ENCODE measurements around the gene CDKN2B.

Gene CDKN2B

DNA sequence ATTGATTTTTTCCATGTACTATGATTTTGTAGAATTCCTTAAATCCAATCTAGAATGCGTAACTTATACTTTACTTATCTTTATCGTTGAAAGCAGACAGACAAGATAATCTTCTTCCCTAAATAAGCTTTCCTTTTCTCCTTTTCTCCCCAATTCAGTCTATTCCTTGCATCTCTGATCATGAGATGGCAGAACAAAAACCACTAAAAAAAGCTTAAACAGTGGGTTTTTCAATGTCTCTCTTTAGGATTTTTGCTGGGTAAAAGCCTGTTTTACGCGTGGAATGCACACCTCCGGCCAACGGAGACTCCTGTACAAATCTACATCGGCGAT lies 755 bp downstream of the CDKN2B start:
- no peaks in the 10 kb centered on the region for H3K9me2 ChIP-seq (replicated peaks; ENCODE audit: insufficient read depth, low read length)
- no peaks in the 10 kb centered on the region for H3F3A ChIP-seq (ENCODE audit: insufficient read depth, low read length)
- H3K79me2 ChIP-seq (ENCODE audit: low read length) = no peaks in the 10 kb centered on the region
- H3K4me2 ChIP-seq (ENCODE audit: low read depth, low read length) = no peak overlapping the region
- no peaks in the 10 kb centered on the region for H3K4me1 ChIP-seq (ENCODE audit: low read length)
- no peak overlapping the region for H3K9ac ChIP-seq (ENCODE audit: low read length)
- no peaks in the 10 kb centered on the region for H3K36me3 ChIP-seq (replicated peaks; ENCODE audit: insufficient read depth, low read length)
- no peak overlapping the region for H3K27ac ChIP-seq (ENCODE audit: low read length)
- TF ChIP-seq EZH2 (optimal IDR thresholded peaks at IDR 0.05; ENCODE audit: low read depth, low read length) = no peak
- no peak for TF ChIP-seq EZH2phosphoT487 (IDR thresholded peaks at IDR 0.05; ENCODE audit: low read length)
- TF ChIP-seq, protein P1, sequence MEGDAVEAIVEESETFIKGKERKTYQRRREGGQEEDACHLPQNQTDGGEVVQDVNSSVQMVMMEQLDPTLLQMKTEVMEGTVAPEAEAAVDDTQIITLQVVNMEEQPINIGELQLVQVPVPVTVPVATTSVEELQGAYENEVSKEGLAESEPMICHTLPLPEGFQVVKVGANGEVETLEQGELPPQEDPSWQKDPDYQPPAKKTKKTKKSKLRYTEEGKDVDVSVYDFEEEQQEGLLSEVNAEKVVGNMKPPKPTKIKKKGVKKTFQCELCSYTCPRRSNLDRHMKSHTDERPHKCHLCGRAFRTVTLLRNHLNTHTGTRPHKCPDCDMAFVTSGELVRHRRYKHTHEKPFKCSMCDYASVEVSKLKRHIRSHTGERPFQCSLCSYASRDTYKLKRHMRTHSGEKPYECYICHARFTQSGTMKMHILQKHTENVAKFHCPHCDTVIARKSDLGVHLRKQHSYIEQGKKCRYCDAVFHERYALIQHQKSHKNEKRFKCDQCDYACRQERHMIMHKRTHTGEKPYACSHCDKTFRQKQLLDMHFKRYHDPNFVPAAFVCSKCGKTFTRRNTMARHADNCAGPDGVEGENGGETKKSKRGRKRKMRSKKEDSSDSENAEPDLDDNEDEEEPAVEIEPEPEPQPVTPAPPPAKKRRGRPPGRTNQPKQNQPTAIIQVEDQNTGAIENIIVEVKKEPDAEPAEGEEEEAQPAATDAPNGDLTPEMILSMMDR (IDR thresholded peaks at IDR 0.05; ENCODE audit: low read length) = no peak
- no peaks in the 10 kb centered on the region for H3K27me3 ChIP-seq (replicated peaks; ENCODE audit: insufficient read depth, low read length)
- no peak for DNase-seq
- no peak overlapping the region for H2AFZ ChIP-seq (ENCODE audit: low read length)
- H4K20me1 ChIP-seq (ENCODE audit: insufficient read depth, low read length) = no peaks in the 10 kb centered on the region
- H3K4me3 ChIP-seq (ENCODE audit: low read length) = no peak overlapping the region
- no peaks in the 10 kb centered on the region for H3K9me3 ChIP-seq (replicated peaks; ENCODE audit: insufficient read depth, low read length)

DNA sequence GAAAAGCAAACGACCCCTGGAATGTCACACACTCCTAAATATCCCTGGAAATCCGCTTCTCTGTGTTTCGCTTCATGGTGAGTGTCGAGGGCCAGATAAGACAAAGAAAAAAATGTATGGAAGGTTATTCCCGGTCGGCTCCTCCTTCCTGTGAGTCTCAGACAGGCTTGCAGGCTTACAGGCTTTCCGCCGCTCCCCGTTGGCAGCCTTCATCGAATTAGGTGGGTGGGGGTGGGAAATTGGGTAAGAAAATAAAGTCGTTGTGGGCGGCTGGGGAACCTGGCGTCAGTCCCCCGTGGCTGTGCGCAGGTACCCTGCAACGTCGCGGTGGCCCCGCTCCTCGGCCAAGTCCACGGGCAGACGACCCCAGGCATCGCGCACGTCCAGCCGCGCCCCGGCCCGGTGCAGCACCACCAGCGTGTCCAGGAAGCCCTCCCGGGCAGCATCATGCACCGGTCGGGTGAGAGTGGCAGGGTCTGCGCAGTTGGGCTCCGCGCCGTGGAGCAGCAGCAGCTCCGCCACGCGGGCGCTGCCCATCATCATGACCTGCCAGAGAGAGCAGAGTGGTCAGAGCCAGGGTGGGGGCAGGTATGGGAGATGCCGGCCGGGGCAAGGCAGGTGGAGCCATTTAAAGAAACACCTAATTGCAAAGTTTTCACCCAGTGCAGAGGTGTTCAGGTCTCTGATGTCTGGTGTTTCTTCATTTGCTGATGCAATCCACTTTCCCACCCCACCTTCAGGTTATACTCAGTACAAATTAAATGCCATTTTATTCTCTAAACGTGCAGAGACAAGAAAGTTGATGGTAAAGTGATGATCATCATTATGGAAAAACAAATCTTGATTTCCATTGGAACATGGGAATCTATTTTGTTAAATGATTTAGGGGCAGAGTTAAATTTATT lies 3.2 kb downstream of the CDKN2B start:
- Histone ChIP-seq H3K36me3 (replicated peaks; ENCODE audit: insufficient read depth, low read length) (no peaks in the 10 kb centered on the region), H3F3A (ENCODE audit: insufficient read depth, low read length) (no peaks in the 10 kb centered on the region), H3K27me3 (replicated peaks; ENCODE audit: insufficient read depth, low read length) (no peaks in the 10 kb centered on the region), H4K20me1 (ENCODE audit: insufficient read depth, low read length) (no peaks in the 10 kb centered on the region), H3K4me3 (ENCODE audit: low read length) (no peak overlapping the region), H3K79me2 (ENCODE audit: low read length) (no peaks in the 10 kb centered on the region), H3K9me2 (replicated peaks; ENCODE audit: insufficient read depth, low read length) (no peaks in the 10 kb centered on the region), H3K9me3 (replicated peaks; ENCODE audit: insufficient read depth, low read length) (no peaks in the 10 kb centered on the region), H3K9ac (ENCODE audit: low read length) (no peak overlapping the region), H3K4me1 (ENCODE audit: low read length) (no peaks in the 10 kb centered on the region), H3K27ac (ENCODE audit: low read length) (no peak overlapping the region), H2AFZ (ENCODE audit: low read length) (no peak overlapping the region), H3K4me2 (ENCODE audit: low read depth, low read length) (no peak overlapping the region)
- TF ChIP-seq EZH2 (optimal IDR thresholded peaks at IDR 0.05; ENCODE audit: low read depth, low read length) (no peak), EZH2phosphoT487 (IDR thresholded peaks at IDR 0.05; ENCODE audit: low read length) (no peak)
- TF ChIP-seq, protein P1 (IDR thresholded peaks at IDR 0.05; ENCODE audit: low read length) = no peak
- DNase-seq = no peak

DNA sequence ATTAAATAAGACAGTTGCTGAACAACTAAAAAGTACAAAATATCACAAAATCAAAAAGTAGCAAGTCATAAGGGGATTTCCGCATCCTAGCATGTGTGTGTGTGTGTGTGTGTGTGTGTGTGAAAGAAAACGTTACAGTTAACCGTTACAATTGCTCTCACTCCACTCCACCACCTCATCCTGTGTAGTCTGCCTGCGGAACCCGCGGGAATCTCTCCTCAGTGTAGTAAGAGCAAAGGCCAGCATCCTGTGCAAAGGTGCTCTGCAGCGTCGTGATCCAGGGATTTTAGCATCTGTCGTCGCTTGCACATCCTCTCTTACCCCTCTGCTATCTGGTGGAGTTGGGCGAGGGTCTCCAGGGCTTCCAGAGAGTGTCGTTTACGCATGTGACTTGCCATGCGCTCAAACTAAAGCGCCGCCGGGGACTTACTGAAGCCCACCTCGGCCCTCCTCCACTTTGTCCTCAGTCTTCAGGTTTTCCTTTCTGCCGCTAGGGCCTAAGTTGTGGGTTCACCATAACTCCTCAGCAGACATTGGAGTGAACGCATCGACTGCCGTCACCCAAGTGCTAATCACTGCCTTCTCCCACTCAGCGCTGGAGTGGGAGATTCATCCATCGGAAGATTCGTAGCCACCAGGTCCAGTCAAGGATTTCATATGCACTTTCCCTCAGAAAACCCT lies 3.9 kb downstream of the CDKN2B start:
- H3K79me2 ChIP-seq (ENCODE audit: low read length) = no peaks in the 10 kb centered on the region
- TF ChIP-seq EZH2 (optimal IDR thresholded peaks at IDR 0.05; ENCODE audit: low read depth, low read length) (no peak), EZH2phosphoT487 (IDR thresholded peaks at IDR 0.05; ENCODE audit: low read length) (no peak)
- TF ChIP-seq, protein P1 (IDR thresholded peaks at IDR 0.05; ENCODE audit: low read length) = no peak
- DNase-seq = no peak
- H3K9ac ChIP-seq (ENCODE audit: low read length) = no peak overlapping the region
- no peaks in the 10 kb centered on the region for H3K9me2 ChIP-seq (replicated peaks; ENCODE audit: insufficient read depth, low read length)
- no peaks in the 10 kb centered on the region for H4K20me1 ChIP-seq (ENCODE audit: insufficient read depth, low read length)
- no peaks in the 10 kb centered on the region for H3K9me3 ChIP-seq (replicated peaks; ENCODE audit: insufficient read depth, low read length)
- H3K4me2 ChIP-seq (ENCODE audit: low read depth, low read length) = no peak overlapping the region
- no peaks in the 10 kb centered on the region for H3F3A ChIP-seq (ENCODE audit: insufficient read depth, low read length)
- H3K27me3 ChIP-seq (replicated peaks; ENCODE audit: insufficient read depth, low read length) = no peaks in the 10 kb centered on the region
- H3K4me1 ChIP-seq (ENCODE audit: low read length) = no peaks in the 10 kb centered on the region
- no peak overlapping the region for H3K4me3 ChIP-seq (ENCODE audit: low read length)
- no peaks in the 10 kb centered on the region for H3K36me3 ChIP-seq (replicated peaks; ENCODE audit: insufficient read depth, low read length)
- H3K27ac ChIP-seq (ENCODE audit: low read length) = no peak overlapping the region
- no peak overlapping the region for H2AFZ ChIP-seq (ENCODE audit: low read length)

All from MM.1S (cell line).